Smooth muscle cell (in vitro differentiated cells): ENCODE data around the gene ADAMTSL2. TPM values are rescaled to one million over a fixed set of nuclear protein-coding genes. Genes with fewer than 3 reads are reported as not detected.
A peak's percentile ranks its signal among the peaks of the same experiment; 100 is the strongest.

Experiments
- DNase-seq: peaks from one replicate; lab custom pipeline; 2025; ENCODE audit not compliant: unreplicated experiment; lab: John Stamatoyannopoulos, UW
- H2AFZ ChIP-seq: fragments of 200-600 bp; sonication (generic); 2 replicates; pipeline ENCODE4 v1.6.0; 2016; ENCODE audit warnings: antibody characterized with exemption, low read depth, mild to moderate bottlenecking
- H3F3A ChIP-seq: fragments of 200-600 bp; sonication (generic); 2 replicates; pipeline ENCODE4 v1.6.0; 2017; ENCODE audit warnings: antibody characterized with exemption, low read depth
- H3K27ac ChIP-seq: fragments of 200-600 bp; sonication (generic); 2 replicates; pipeline ENCODE4 v1.5.1; 2016; ENCODE audit warnings: low read depth, mild to moderate bottlenecking
- H3K27me3 ChIP-seq: fragments of 200-600 bp; sonication (generic); 2 replicates; pipeline ENCODE4 v1.6.1; 2016; ENCODE audit warnings: low read depth, mild to moderate bottlenecking
- H3K36me3 ChIP-seq: fragments of 200-600 bp; sonication (generic); 2 replicates; pipeline ENCODE4 v1.5.1; 2016; ENCODE audit warnings: low read depth
- H3K4me1 ChIP-seq: fragments of 200-600 bp; sonication (generic); 2 replicates; pipeline ENCODE4 v1.5.1; 2016; ENCODE audit warnings: low read depth
- H3K4me2 ChIP-seq: fragments of 200-600 bp; sonication (generic); 2 replicates; pipeline ENCODE4 v1.6.0; 2016; ENCODE audit warnings: mild to moderate bottlenecking
- H3K4me3 ChIP-seq: fragments of 200-600 bp; sonication (generic); 2 replicates; pipeline ENCODE4 v1.5.1; 2016; ENCODE audit warnings: mild to moderate bottlenecking
- H3K79me2 ChIP-seq: fragments of 200-600 bp; sonication (generic); 2 replicates; pipeline ENCODE4 v1.6.0; 2016; ENCODE audit warnings: low read depth, mild to moderate bottlenecking
- H3K9ac ChIP-seq: fragments of 200-600 bp; sonication (generic); 2 replicates; pipeline ENCODE4 v1.6.0; 2016; ENCODE audit warnings: low read depth
- H3K9me3 ChIP-seq: fragments of 200-600 bp; sonication (generic); replicated peaks from 2 replicates; pipeline ENCODE4 v1.5.1; 2016; ENCODE audit warnings: low read depth
- H4K20me1 ChIP-seq: fragments of 200-600 bp; sonication (generic); 2 replicates; pipeline ENCODE4 v1.6.0; 2016; ENCODE audit warnings: low read depth
- whole genome bisulfite sequencing: methylation state at CpG from one replicate; pipeline ENCODE4 v1.1.7; 2016; ENCODE audit warnings: low lambda C conversion rate; 5-methylcytosine and 5-hydroxymethylcytosine counted together
- polyA plus RNA-seq: library from polyadenylated mRNA; unstranded; fragments of >200 nt; fragmentation: Nextera tagmentation; extraction: Ambion mirVana; gene quantifications from 2 replicates; pipeline ENCODE4 v1.2.1, GENCODE V29; 2016
- total RNA-seq: library from RNA; depleted of rRNA; stranded (reverse); fragments of >200 nt; gene quantifications from 2 replicates; pipeline ENCODE4 v1.2.3, GENCODE V29; 2014
- TF ChIP-seq, protein P1 (sequence below): fragments of 200-600 bp; sonication (generic); IDR thresholded peaks from 2 replicates; pipeline ENCODE4 v1.5.1; 2017; ENCODE audit warnings: borderline replicate concordance, mild to moderate bottlenecking, antibody characterized with exemption; ENCODE audit not compliant: insufficient read depth, poor library complexity, severe bottlenecking

ADAMTSL2 gene
- total and polyA plus RNA-seq, 2 experiments from 2014 or later, result 8.1 to 10.5 TPM

DNA sequence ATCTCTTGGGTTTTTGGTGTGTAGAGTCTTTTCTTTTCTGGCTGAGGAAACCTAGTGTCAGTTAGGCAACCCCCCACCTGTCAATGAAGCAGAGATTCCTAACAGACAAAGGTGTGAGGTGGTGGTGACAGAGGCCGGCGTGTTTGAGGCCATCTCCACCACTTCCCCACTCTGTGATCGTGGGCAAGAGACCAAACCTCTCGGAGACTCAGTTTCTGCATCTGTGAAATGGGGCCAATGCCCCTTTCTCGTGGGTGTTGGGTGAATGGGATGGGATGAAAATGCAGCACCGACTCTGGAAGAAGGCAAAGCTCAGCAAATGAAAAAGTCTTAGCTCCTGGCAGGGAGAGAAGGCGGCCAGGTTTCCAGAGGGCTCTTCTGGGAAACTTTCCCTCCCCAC is 73.9 kb downstream of the ADAMTSL2 start:
- no peak for DNase-seq
- H3K79me2 ChIP-seq, result no peaks in the 10 kb centered on the region

DNA sequence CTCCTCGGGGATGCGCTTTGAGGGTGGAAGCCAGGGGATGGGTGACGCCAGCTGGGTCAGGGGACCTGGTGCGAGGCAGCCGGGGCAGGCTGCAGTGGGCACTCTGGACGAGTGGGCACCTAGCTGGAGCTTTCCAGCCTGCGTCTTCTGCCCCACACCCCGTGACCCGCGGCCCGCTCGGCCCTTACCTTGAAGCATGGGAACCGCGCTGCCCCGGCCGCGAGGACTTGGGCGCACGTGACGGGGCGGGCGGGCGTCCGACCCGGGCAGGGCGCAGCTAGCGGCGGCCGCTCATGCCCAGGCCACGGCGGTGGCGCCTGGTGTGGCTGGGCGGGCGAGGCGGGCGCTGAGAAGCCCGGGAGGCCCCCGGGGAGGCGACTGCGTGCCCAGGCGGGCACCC is 74.4 kb downstream of the ADAMTSL2 start:
- peak overlapping the region; percentile 83 for H3K4me2 ChIP-seq
- DNase-seq, result no peak

More for the DNA sequence above, 73.9 kb downstream of the ADAMTSL2 start:
- TF ChIP-seq, protein P1, sequence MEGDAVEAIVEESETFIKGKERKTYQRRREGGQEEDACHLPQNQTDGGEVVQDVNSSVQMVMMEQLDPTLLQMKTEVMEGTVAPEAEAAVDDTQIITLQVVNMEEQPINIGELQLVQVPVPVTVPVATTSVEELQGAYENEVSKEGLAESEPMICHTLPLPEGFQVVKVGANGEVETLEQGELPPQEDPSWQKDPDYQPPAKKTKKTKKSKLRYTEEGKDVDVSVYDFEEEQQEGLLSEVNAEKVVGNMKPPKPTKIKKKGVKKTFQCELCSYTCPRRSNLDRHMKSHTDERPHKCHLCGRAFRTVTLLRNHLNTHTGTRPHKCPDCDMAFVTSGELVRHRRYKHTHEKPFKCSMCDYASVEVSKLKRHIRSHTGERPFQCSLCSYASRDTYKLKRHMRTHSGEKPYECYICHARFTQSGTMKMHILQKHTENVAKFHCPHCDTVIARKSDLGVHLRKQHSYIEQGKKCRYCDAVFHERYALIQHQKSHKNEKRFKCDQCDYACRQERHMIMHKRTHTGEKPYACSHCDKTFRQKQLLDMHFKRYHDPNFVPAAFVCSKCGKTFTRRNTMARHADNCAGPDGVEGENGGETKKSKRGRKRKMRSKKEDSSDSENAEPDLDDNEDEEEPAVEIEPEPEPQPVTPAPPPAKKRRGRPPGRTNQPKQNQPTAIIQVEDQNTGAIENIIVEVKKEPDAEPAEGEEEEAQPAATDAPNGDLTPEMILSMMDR, result no peak
- Histone ChIP-seq H3K9me3 (no peaks in the 10 kb centered on the region), H3K9ac (no peak overlapping the region), H3K27me3 (peaks cover 19% of the 10 kb centered on the region), H4K20me1 (no peaks in the 10 kb centered on the region), H2AFZ (no peak overlapping the region), H3K4me1 (no peaks in the 10 kb centered on the region), H3K4me2 (peak overlapping the region; percentile 83), H3K4me3 (no peak overlapping the region), H3F3A (no peaks in the 10 kb centered on the region), H3K27ac (no peak overlapping the region), H3K36me3 (no peaks in the 10 kb centered on the region)
- WGBS, result 88% methylated on average over 7 of the region's 7 CpGs

DNA sequence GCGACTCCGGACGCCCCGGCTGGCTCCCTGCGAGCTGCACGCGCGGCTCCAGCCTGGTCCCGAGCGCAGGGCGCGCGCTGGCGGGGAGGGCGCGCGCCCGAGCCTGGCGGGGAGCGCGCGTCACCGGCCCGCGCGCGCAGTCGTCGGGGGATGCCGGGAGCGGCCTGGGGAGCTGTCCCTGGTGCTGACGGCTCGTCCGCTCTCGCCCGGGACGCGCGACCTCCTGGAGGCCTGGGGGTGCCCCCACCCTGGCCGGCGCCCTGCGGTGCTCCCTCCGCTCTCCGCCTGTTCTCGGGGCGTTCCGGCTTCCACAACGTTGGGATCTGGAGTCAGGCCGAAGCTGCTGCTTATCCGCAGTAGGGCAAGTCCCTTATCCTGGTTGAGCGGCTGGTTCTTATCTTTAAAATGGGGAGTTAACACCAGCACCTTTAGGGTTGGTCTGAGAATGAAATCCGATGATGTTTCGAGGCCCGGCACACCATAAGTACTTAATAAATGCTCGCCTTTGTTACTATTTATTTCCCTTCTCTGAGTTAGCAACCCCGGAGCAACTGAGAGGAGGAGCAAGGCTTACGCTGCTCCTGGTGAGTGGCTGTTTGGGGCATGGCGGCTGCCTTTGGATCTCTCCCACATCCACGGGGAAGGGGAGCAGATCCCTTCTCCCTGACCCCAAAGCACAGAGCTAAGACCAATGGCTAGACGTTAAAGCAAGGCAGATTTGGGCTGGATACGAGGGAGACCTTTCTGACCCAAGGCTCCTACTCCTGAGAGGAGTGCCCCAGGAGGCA is 75.0 kb downstream of the ADAMTSL2 start, which contains the start of gene FAM163B:
Gene FAM163B (minus strand): TSS at position 79 of the 788 bp plus-strand sequence. CDS start 29,166 bp downstream, outside the sequence.
- DNase-seq, result peak; percentile 61
- Histone ChIP-seq H3K36me3 (no peaks in the 10 kb centered on the region), H3F3A (no peaks in the 10 kb centered on the region), H3K79me2 (no peaks in the 10 kb centered on the region), H2AFZ (no peak within 1 kb of the TSS), H3K27ac (no peak within 1 kb of the TSS), H4K20me1 (no peaks in the 10 kb centered on the region), H3K27me3 (peaks cover 23% of the 10 kb centered on the region), H3K4me2 (peak within 1 kb of the TSS; percentile 83), H3K4me3 (peak within 1 kb of the TSS; percentile 38), H3K4me1 (no peaks in the 10 kb centered on the region), H3K9me3 (no peaks in the 10 kb centered on the region), H3K9ac (no peak within 1 kb of the TSS)
- TF ChIP-seq, protein P1, result no peak
- WGBS, result 17% methylated on average over 36 of the region's 61 CpGs

More for the DNA sequence above, 74.4 kb downstream of the ADAMTSL2 start:
- H3K9me3 ChIP-seq, result no peaks in the 10 kb centered on the region
- H3K4me1 ChIP-seq, result no peaks in the 10 kb centered on the region
- no peak overlapping the region for H3K9ac ChIP-seq
- peak overlapping the region; percentile 38 for H3K4me3 ChIP-seq
- no peaks in the 10 kb centered on the region for H4K20me1 ChIP-seq
- H3K27me3 ChIP-seq, result peaks cover 19% of the 10 kb centered on the region
- no peak overlapping the region for H2AFZ ChIP-seq
- WGBS, result 26% methylated on average over 13 of the region's 41 CpGs
- TF ChIP-seq, protein P1, result no peak
- no peaks in the 10 kb centered on the region for H3K79me2 ChIP-seq
- H3F3A ChIP-seq, result no peaks in the 10 kb centered on the region
- H3K27ac ChIP-seq, result no peak overlapping the region
- no peaks in the 10 kb centered on the region for H3K36me3 ChIP-seq
